Muscle layer of duodenum (tissue), 2 donors: ENCODE data around the gene FSTL4.

Experiments used
- H3K27ac ChIP-seq: one replicate; pipeline ENCODE4 v1.7.0; 2013; ENCODE audit warnings: mild to moderate bottlenecking, low read length
- H3K27me3 ChIP-seq: one replicate; pipeline ENCODE4 v1.7.0; 2013; ENCODE audit warnings: low read depth, mild to moderate bottlenecking, control low read depth, low read length
- H3K36me3 ChIP-seq, 2 donors: one replicate each; pipeline ENCODE4 v1.7.0; 2013; ENCODE audit warnings: low read length in 2 of 2, control low read depth in 1 of 2, mild to moderate bottlenecking in 1 of 2; ENCODE audit not compliant: insufficient read depth in 2 of 2, control insufficient read depth in 1 of 2
- H3K4me1 ChIP-seq, 2 donors: one replicate each; pipeline ENCODE4 v1.7.0; 2013; ENCODE audit warnings: low read length in 2 of 2, mild to moderate bottlenecking in 2 of 2, control low read depth in 1 of 2, moderate library complexity in 1 of 2; ENCODE audit not compliant: insufficient read depth in 2 of 2, control insufficient read depth in 1 of 2
- H3K4me3 ChIP-seq, 2 donors: one replicate each; pipeline ENCODE4 v1.7.0; 2013; ENCODE audit warnings: low read length in 2 of 2, low read depth in 1 of 2, mild to moderate bottlenecking in 1 of 2
- H3K9me3 ChIP-seq, 2 donors: one replicate each; pipeline ENCODE4 v1.7.0; 2013; ENCODE audit warnings: low read length in 2 of 2, control low read depth in 1 of 2, mild to moderate bottlenecking in 1 of 2; ENCODE audit not compliant: control insufficient read depth in 1 of 2
- donor health status: healthy.

Gene FSTL4

DNA sequence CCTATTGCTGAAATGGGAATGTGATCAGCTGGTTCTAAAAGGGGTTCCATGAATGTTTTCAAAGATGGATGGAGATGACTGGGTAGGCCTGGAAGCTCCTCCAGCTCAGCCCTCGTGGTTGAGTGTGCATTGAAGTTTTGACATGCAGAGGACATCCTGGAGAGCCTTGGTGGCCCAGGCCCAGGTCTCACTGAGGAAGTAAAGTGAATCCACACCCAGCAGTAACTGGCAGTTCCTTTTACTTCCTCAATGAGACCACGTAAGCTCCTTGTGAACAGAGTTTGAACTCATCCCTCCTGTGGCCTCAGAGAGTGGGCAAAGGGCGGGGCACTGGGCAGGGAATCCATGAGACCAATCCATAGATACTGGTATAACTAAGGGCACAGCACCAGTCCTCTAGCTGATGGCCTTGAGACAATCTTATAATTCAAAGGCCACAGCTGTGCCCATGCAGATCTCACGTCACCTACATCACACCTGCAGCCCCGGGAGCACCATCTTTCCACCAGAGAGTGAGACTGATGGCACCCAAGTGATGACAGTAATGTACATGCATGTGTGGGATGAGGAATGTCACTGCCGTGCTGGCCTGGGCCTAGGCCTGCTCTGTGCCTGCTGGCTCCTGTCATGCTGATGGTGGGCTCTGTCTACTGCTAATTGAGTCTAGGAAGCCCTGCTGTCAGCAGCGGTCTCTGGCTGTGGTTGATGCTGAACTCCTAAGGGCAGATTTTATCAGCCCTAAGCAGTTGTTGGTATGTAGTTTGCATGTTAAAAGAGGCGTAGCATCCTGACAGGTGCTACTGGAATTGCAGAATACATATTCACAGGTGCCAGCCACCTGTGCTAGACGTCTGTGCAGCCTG, 257.8 kb downstream of the FSTL4 start:
- H3K4me1 ChIP-seq: no peaks in the 10 kb centered on the region

GRCh38 chr5:133353741-133354140, 258.6 kb downstream of the FSTL4 start:
- no peaks in the 10 kb centered on the region for H3K4me1 ChIP-seq
- H3K27ac ChIP-seq: no peak overlapping the region
- H3K4me3 ChIP-seq: no peak overlapping the region
- H3K9me3 ChIP-seq: no peaks in the 10 kb centered on the region
- no peaks in the 10 kb centered on the region for H3K36me3 ChIP-seq
- no peaks in the 10 kb centered on the region for H3K27me3 ChIP-seq

More for the DNA sequence above, 257.8 kb downstream of the FSTL4 start:
- no peaks in the 10 kb centered on the region for H3K9me3 ChIP-seq
- H3K27me3 ChIP-seq: no peaks in the 10 kb centered on the region
- no peak overlapping the region for H3K27ac ChIP-seq
- no peak overlapping the region for H3K4me3 ChIP-seq
- no peaks in the 10 kb centered on the region for H3K36me3 ChIP-seq

GRCh38 chr5:133348406-133348805, 263.9 kb downstream of the FSTL4 start:
- Histone ChIP-seq H3K27ac (no peak overlapping the region), H3K4me3 (no peak overlapping the region), H3K9me3 (no peaks in the 10 kb centered on the region), H3K36me3 (no peaks in the 10 kb centered on the region), H3K27me3 (no peaks in the 10 kb centered on the region), H3K4me1 (no peaks in the 10 kb centered on the region)

- Histone ChIP-seq H3K4me1 (no peaks in the 10 kb centered on the region), H3K36me3 (no peaks in the 10 kb centered on the region), H3K27me3 (no peaks in the 10 kb centered on the region), H3K4me3 (no peak overlapping the region), H3K9me3 (no peaks in the 10 kb centered on the region), H3K27ac (no peak overlapping the region)
Measured at GRCh38 chr5:133347039-133347438, 265.3 kb downstream of the FSTL4 start.

DNA sequence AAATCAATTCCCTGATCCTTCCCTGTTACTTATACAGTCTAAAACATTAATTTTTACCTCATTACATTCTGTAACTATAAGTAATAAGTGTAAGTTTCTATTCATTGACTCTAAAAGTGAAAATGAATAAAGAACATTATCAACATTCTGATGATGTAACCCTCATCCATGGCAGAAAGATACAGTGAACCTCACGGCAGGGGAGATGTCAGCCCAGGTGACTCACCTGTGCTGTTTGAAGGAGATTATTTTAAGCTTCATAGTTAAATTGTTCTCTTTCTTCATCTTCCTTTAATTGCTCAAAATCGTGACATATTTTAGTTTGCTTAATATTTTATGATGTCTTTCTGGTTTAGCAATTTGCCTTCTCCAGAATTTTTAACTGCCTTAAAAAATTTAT, 268.1 kb downstream of the FSTL4 start:
- no peak overlapping the region for H3K27ac ChIP-seq
- no peaks in the 10 kb centered on the region for H3K4me1 ChIP-seq
- no peaks in the 10 kb centered on the region for H3K9me3 ChIP-seq

GRCh38 chr5:133343196-133343595, 269.1 kb downstream of the FSTL4 start:
- H3K4me1 ChIP-seq: no peaks in the 10 kb centered on the region
- H3K4me3 ChIP-seq: no peak overlapping the region
- no peaks in the 10 kb centered on the region for H3K9me3 ChIP-seq
- H3K27ac ChIP-seq: no peak overlapping the region
- H3K36me3 ChIP-seq: no peaks in the 10 kb centered on the region
- no peaks in the 10 kb centered on the region for H3K27me3 ChIP-seq

More for the DNA sequence above, 268.1 kb downstream of the FSTL4 start:
- Histone ChIP-seq H3K36me3 (no peaks in the 10 kb centered on the region), H3K4me3 (no peak overlapping the region), H3K27me3 (no peaks in the 10 kb centered on the region)

DNA sequence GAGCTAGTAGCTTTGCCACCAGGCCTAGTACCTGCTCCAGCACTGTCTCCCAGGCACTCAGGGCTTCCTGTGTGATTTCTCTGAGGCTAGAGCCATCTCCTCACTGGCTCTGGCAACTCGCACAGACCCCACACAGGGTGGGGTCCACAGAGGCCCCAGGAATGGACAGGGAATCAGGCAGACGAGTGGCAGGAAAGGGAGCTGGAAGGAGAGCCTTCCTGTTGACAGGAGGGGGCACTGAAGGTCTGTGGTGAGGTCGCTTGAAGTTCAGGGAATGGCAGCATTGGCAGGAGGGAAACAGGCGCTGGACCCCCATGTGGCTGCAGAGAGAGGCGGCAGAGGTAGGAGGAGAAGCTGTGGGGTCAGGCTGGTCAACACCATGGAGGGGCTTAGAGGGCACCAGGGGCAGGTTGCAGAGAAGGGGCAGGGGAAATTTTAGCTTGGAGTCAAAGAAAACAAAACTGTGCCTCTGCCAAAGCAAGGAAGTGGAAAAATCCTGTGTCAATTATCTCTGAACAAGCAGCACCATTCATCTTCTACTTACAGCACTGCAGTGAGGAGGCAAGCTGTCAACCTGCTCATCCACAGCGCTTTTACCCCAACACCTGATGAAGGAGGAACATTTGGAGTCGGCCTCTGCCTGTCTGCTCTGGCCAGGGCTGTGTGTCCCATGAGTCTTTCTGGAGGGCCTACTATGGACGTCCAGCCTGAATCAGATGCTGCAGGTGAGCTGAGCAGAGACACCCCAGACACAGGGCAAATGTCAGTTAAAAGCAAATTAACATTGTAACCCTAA, 270.2 kb downstream of the FSTL4 start:
- no peak overlapping the region for H3K4me3 ChIP-seq
- no peaks in the 10 kb centered on the region for H3K27me3 ChIP-seq
- no peaks in the 10 kb centered on the region for H3K36me3 ChIP-seq
- H3K9me3 ChIP-seq: no peaks in the 10 kb centered on the region
- no peak overlapping the region for H3K27ac ChIP-seq
- no peaks in the 10 kb centered on the region for H3K4me1 ChIP-seq

GRCh38 chr5:133341296-133341695, 271.0 kb downstream of the FSTL4 start:
- H3K4me1 ChIP-seq: no peaks in the 10 kb centered on the region
- H3K36me3 ChIP-seq: no peaks in the 10 kb centered on the region
- H3K4me3 ChIP-seq: no peak overlapping the region
- H3K27ac ChIP-seq: no peak overlapping the region
- H3K27me3 ChIP-seq: no peaks in the 10 kb centered on the region
- no peaks in the 10 kb centered on the region for H3K9me3 ChIP-seq

DNA sequence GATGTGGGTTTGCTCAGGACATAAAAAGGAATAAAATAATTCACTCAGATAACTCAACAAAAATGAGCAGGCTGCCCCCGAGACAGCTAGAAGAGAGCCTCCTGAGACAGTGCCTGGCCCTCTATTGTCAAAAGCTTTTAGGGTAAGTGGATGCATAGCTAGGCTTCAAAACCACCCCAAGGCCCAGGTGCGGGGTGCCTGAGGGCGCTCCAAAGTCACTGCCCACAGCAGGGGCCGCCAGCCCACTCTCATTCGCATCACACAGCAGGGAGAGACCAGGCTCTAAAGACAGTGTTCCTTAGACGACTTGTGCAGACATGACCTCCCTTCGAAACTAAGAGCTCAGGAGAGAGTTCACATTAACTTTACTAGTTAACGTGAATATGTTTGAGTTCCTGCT, 271.5 kb downstream of the FSTL4 start:
- H3K4me1 ChIP-seq: no peaks in the 10 kb centered on the region
- no peaks in the 10 kb centered on the region for H3K9me3 ChIP-seq
- no peaks in the 10 kb centered on the region for H3K36me3 ChIP-seq
- H3K27me3 ChIP-seq: no peaks in the 10 kb centered on the region
- no peak overlapping the region for H3K27ac ChIP-seq
- no peak overlapping the region for H3K4me3 ChIP-seq

GRCh38 chr5:133340002-133340755, 272.2 kb downstream of the FSTL4 start:
- Histone ChIP-seq H3K9me3 (no peaks in the 10 kb centered on the region), H3K4me3 (no peak overlapping the region), H3K4me1 (no peaks in the 10 kb centered on the region), H3K27ac (no peak overlapping the region), H3K27me3 (no peaks in the 10 kb centered on the region), H3K36me3 (no peaks in the 10 kb centered on the region)
